Activated CD4-positive, CD25-positive, alpha-beta regulatory T cell treated with anti-CD3 and anti-CD28 coated beads, Interleukin-2, amount 50 U/mL, for 24 hours (primary cell): Measurements from ENCODE around the gene ASPN.
"Not testable (repeated sequence)": the region's sequence is repeated elsewhere in the genome, so short reads cannot be mapped to it uniquely, and the experiment has no call there.

Experiments used
- ATAC-seq, 2 donors: fragments of 150-1000 bp; cut with Tn5 transposase; one replicate each; pipeline ENCODE4 v1.10.0; 2021; ENCODE audit warnings: mild to moderate bottlenecking in 1 of 2, moderate library complexity in 1 of 2

The ASPN gene

GRCh38 chr9:92467041-92467440 lies 15.3 kb downstream of the ASPN start:
- no peak for ATAC-seq

- ATAC-seq: no peak
Observed at GRCh38 chr9:92463984-92464383, 18.3 kb downstream of the ASPN start.

GRCh38 chr9:92463387-92463786 lies 18.9 kb downstream of the ASPN start:
- ATAC-seq: no peak

GRCh38 chr9:92457576-92457975 lies 24.7 kb downstream of the ASPN start:
- ATAC-seq: no peak

GRCh38 chr9:92455217-92455616 lies 27.1 kb downstream of the ASPN start:
- no peak for ATAC-seq

- ATAC-seq: no peak
Observed at GRCh38 chr9:92446536-92446935, 35.8 kb downstream of the ASPN start.

GRCh38 chr9:92444841-92445240 lies 37.5 kb downstream of the ASPN start:
- no peak for ATAC-seq

GRCh38 chr9:92440751-92441046 lies 41.6 kb downstream of the ASPN start:
- ATAC-seq: peak; percentile 25 to 71

- ATAC-seq: no peak
Observed at GRCh38 chr9:92439921-92440750, 42.2 kb downstream of the ASPN start.

- ATAC-seq: no peak
Observed at GRCh38 chr9:92438900-92439526, 43.3 kb downstream of the ASPN start.

- no peak for ATAC-seq
Observed at GRCh38 chr9:92435263-92435662, 47.0 kb downstream of the ASPN start.

GRCh38 chr9:92432972-92433548 lies 49.2 kb downstream of the ASPN start:
- ATAC-seq: no peak

- no peak for ATAC-seq
Observed at GRCh38 chr9:92432350-92432749, 50.0 kb downstream of the ASPN start.

- ATAC-seq: no peak
Observed at GRCh38 chr9:92429836-92430235, 52.5 kb downstream of the ASPN start.

GRCh38 chr9:92426501-92427145 lies 55.7 kb downstream of the ASPN start:
- ATAC-seq: no peak

GRCh38 chr9:92425474-92425873 lies 56.8 kb downstream of the ASPN start:
- ATAC-seq: no peak

GRCh38 chr9:92424340-92424739 lies 58.0 kb downstream of the ASPN start, which contains the start of gene OMD:
OMD (minus strand) TSS chr9:92424471; CDS start chr9:92417558, 6,913 bp downstream.
- no peak for ATAC-seq

GRCh38 chr9:92423612-92424011 lies 58.7 kb downstream of the ASPN start:
- ATAC-seq: no peak

- ATAC-seq: no peak
Observed at GRCh38 chr9:92422611-92423338, 59.5 kb downstream of the ASPN start.

- no peak for ATAC-seq
Observed at GRCh38 chr9:92414566-92414965, 67.7 kb downstream of the ASPN start.

GRCh38 chr9:92411157-92411556 lies 71.1 kb downstream of the ASPN start:
- ATAC-seq: not testable (repeated sequence)

GRCh38 chr9:92408747-92409478 lies 73.4 kb downstream of the ASPN start:
- ATAC-seq: no peak
